ENCODE measurements around the gene PCSK4. TPM values are rescaled to one million over a fixed set of nuclear protein-coding genes. Genes with fewer than 3 reads are reported as not detected.

Gene PCSK4
- total RNA-seq, 5 donors from 2014 or later (not counting 1 experiment from before 2014, with no cell fraction given): 5.2 to 9.8 (median 5.6) TPM

DNA sequence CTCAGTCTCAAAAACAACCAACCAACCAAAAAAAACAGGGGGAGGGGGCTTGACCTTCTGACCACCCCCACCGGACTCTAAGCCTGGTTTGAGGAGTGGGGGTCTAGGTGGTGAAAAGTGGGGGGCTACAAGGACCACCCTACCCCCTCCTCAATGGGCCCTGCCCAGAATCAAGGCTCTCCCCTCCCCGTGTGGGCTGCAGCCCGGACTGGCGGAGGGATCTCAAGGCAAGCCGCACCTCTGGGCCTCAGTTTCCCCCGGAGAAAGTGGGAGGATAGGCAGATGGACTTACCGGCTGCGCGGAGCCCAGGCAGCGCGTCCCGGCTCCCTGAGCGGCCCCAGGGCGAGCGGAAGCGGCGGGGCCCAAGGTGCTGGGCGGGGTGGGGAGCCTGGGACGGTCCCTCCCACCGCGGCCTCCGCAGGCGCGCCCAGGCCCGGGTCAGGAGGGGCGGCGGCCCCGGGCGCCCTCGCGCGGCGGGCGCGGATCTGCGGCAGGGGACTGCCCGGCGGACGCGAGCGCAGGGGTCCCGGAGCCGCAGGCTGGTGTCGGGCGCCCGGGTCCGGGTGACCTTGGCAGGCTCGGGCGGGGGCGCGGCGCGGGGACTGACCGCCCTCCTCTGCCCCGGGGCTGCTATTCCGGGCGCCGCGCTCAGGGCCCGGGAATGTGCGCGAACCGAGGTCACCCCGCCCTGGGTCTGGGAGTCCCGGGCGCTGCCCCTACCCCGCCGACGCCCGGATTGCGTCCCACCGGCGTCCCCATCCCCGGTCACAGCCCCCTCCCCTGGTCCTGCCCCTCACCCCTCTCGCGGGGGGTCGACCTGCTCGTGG is 22.7 kb upstream of the PCSK4 start, which contains the start of gene ADAMTSL5:
Gene ADAMTSL5, minus strand, starts transcription at position 349 of the 828 bp plus-strand sequence. CDS start 2,076 bp downstream, outside the sequence.
- ATAC-seq (replicated peaks in 1 of 4): peak; percentile 69 to 85 (median 82)
- peak within 1 kb of the TSS; percentile 43 to 44 for H3K27ac Mint-ChIP-seq
- peak in 28 of 35 experiments; percentile 23 to 76 (median 44) for DNase-seq
- 3% methylated on average over 75 of the region's 78 CpGs for WGBS (ENCODE audit: insufficient coverage)
- peaks cover 0 to 4% of the 10 kb centered on the region in 2 donors for H3K27me3 Mint-ChIP-seq
- H3K4me1 ChIP-seq (ENCODE audit: control insufficient read depth in 1 of 2, extremely low read depth in 1 of 2, insufficient read depth in 2 of 2, low read length in 2 of 2): peaks cover 0 to 38% of the 10 kb centered on the region in 2 experiments
- H3K4me1 Mint-ChIP-seq: peaks cover 6 to 22% (median 13%) of the 10 kb centered on the region in 3 donors
- H3K9me3 Mint-ChIP-seq: no peaks in the 10 kb centered on the region
- CTCF ChIA-PET: no interaction called here
- H3K9me3 ChIP-seq: no peaks in the 10 kb centered on the region
- peak within 1 kb of the TSS; percentile 68 to 72 (median 68) for H3K4me3 Mint-ChIP-seq
- no peaks in the 10 kb centered on the region for H3K36me3 Mint-ChIP-seq
- peaks cover 0 to 62% of the 10 kb centered on the region in 2 experiments for H3K27me3 ChIP-seq (replicated peaks in 1 of 2; ENCODE audit: control insufficient read depth in 2 of 2, extremely low read depth in 1 of 2, insufficient read depth in 2 of 2, low read length in 1 of 2)
- POLR2A ChIA-PET: no interaction called here
- H3K4me3 ChIP-seq (ENCODE audit: control insufficient read depth in 1 of 2, extremely low read depth in 1 of 2, low read length in 1 of 2): peak within 1 kb of the TSS; percentile 25 to 44
- H3K27ac ChIP-seq (ENCODE audit: low read length): no peak within 1 kb of the TSS
- no peaks in the 10 kb centered on the region for H3K36me3 ChIP-seq (ENCODE audit: control insufficient read depth in 2 of 2, extremely low read depth in 1 of 2, insufficient read depth in 1 of 2, low read length in 1 of 2)

DNA sequence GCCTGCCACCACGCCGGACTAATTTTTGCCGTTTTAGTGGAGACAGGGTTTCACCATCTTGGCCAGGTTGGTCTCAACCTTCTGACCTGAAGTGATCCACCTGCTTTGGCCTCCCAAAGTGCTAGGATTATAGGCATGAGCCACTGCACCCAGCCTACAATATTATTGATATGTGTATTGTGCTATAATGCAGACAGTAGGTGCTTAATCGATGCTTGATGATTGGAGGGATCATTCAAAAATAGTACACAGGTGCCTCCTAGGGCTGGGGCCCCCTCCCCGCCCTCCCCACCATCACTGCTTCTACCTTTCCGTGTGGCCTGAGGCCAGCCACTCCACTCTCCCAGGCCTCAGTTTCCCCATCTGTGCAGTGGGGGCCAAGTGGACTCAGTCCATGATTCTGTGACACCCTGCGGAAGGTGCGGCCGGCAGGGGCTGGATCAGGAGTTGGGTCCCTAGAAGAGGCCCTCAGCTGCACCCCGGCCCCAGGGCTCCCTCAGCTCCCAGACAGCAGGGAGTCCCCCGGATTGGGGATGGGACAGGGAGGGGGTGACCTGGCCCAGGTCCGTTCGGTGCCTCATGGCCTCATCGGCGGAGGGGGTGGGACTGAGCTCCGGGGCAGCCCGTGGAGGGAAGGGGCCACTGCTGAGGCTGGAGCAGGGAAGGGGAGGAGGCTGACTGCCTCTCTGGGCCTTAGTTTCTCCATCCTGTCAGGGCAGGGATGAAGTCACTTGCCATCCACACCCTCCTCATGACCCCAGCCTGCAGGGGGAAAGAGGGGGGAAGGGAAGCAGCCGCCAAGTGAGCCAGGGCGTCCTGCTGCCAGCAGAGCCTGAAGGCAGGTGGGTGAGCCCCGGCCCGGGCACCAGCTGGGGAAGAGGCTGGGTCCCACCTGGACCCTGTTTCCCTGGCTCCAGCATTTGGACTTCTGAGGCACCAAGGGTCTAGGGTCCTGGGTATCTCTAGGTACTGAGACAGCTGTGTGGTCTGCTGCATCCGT is 21.5 kb upstream of the PCSK4 start:
- H3K4me1 Mint-ChIP-seq: peaks cover 13 to 26% (median 18%) of the 10 kb centered on the region in 3 donors
- H3K9me3 Mint-ChIP-seq: no peaks in the 10 kb centered on the region
- H3K27ac Mint-ChIP-seq: peak overlapping the region; percentile 39 to 43
- Histone ChIP-seq H3K27me3 (replicated peaks in 1 of 2; ENCODE audit: control insufficient read depth in 2 of 2, extremely low read depth in 1 of 2, insufficient read depth in 2 of 2, low read length in 1 of 2) (peaks cover 0 to 71% of the 10 kb centered on the region in 2 experiments), H3K4me1 (ENCODE audit: control insufficient read depth in 1 of 2, extremely low read depth in 1 of 2, insufficient read depth in 2 of 2, low read length in 2 of 2) (peaks cover 0 to 49% of the 10 kb centered on the region in 2 experiments), H3K4me3 (ENCODE audit: control insufficient read depth in 1 of 2, extremely low read depth in 1 of 2, low read length in 1 of 2) (no peak overlapping the region), H3K36me3 (ENCODE audit: control insufficient read depth in 2 of 2, extremely low read depth in 1 of 2, insufficient read depth in 1 of 2, low read length in 1 of 2) (no peaks in the 10 kb centered on the region), H3K9me3 (no peaks in the 10 kb centered on the region), H3K27ac (ENCODE audit: low read length) (no peak overlapping the region)
- H3K27me3 Mint-ChIP-seq: peaks cover 0 to 4% of the 10 kb centered on the region in 2 donors
- peak overlapping the region; percentile 68 to 72 (median 68) for H3K4me3 Mint-ChIP-seq
- ChIA-PET CTCF (no interaction called here), POLR2A (no interaction called here)
- WGBS (ENCODE audit: insufficient coverage): 60% methylated on average over 16 of the region's 22 CpGs
- no peak for DNase-seq
- no peak for ATAC-seq (replicated peaks in 1 of 4)
- H3K36me3 Mint-ChIP-seq: no peaks in the 10 kb centered on the region

DNA sequence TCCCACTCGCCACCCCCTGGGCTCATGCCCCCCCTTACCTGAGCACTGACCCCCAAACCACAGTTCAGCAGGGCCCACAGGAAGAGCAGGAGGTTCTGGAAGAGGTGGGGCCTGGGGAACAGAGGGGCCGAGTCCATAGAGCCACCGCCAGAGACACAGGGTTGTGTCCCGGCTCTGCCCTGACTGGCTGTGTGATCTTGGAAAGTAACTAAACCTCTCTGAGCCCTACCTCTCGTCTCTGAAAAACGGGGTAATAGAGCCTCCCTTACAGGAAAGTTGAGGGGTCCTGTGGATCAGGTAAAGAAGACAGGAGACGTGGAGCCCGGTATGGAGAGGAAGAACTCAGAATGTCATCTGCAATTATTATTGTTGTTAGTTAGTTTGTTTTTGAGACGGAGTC is 20.7 kb upstream of the PCSK4 start:
- H3K4me1 ChIP-seq (ENCODE audit: control insufficient read depth in 1 of 2, extremely low read depth in 1 of 2, insufficient read depth in 2 of 2, low read length in 2 of 2): peaks cover 0 to 50% of the 10 kb centered on the region in 2 experiments
- H3K36me3 ChIP-seq (ENCODE audit: control insufficient read depth in 2 of 2, extremely low read depth in 1 of 2, insufficient read depth in 1 of 2, low read length in 1 of 2): no peaks in the 10 kb centered on the region
- no peak overlapping the region for H3K27ac ChIP-seq (ENCODE audit: low read length)
- Mint-ChIP-seq H3K4me3 (peak overlapping the region in 1 of 3 donors; percentile 72), H3K27me3 (peaks cover 0 to 4% of the 10 kb centered on the region in 2 donors), H3K9me3 (no peaks in the 10 kb centered on the region), H3K27ac (peak overlapping the region; percentile 27 to 39), H3K36me3 (no peaks in the 10 kb centered on the region), H3K4me1 (peaks cover 15 to 29% (median 18%) of the 10 kb centered on the region in 3 donors)
- no peaks in the 10 kb centered on the region for H3K9me3 ChIP-seq
- ATAC-seq (replicated peaks in 1 of 4) (no peak), DNase-seq (no peak)
- ChIA-PET POLR2A (no interaction called here), CTCF (no interaction called here)
- H3K27me3 ChIP-seq (replicated peaks in 1 of 2; ENCODE audit: control insufficient read depth in 2 of 2, extremely low read depth in 1 of 2, insufficient read depth in 2 of 2, low read length in 1 of 2): peaks cover 0 to 77% of the 10 kb centered on the region in 2 experiments
- no peak overlapping the region for H3K4me3 ChIP-seq (ENCODE audit: control insufficient read depth in 1 of 2, extremely low read depth in 1 of 2, low read length in 1 of 2)
- 65% methylated on average over 2 of the region's 9 CpGs for WGBS (ENCODE audit: insufficient coverage)

DNA sequence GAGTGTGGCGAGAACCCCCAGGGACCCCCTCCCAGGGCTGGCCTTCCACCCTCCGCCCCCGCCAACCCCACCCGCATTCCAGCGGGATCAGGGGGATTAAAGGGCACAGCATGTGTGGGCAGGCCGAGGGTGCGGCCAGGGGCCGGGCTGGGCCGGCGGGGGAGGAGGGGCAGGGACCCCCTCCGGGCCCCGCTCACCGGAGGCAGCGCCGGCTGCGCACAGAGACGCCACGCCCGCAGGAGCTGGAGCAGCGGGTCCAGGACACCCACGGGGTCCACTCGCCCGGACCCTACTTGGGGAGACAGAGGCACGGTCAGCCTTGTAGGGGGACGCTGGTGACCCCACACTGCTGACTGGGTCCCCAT is 20.3 kb upstream of the PCSK4 start:
- Mint-ChIP-seq H3K4me3 (peak overlapping the region in 1 of 3 donors; percentile 72), H3K27me3 (peaks cover 0 to 4% of the 10 kb centered on the region in 2 donors), H3K27ac (no peak overlapping the region), H3K4me1 (peaks cover 15 to 30% (median 18%) of the 10 kb centered on the region in 3 donors), H3K9me3 (no peaks in the 10 kb centered on the region), H3K36me3 (no peaks in the 10 kb centered on the region)
- POLR2A ChIA-PET: no interaction called here
- Histone ChIP-seq H3K4me3 (ENCODE audit: control insufficient read depth in 1 of 2, extremely low read depth in 1 of 2, low read length in 1 of 2) (no peak overlapping the region), H3K27me3 (replicated peaks in 1 of 2; ENCODE audit: control insufficient read depth in 2 of 2, extremely low read depth in 1 of 2, insufficient read depth in 2 of 2, low read length in 1 of 2) (peaks cover 0 to 79% of the 10 kb centered on the region in 2 experiments), H3K36me3 (ENCODE audit: control insufficient read depth in 2 of 2, extremely low read depth in 1 of 2, insufficient read depth in 1 of 2, low read length in 1 of 2) (no peaks in the 10 kb centered on the region), H3K9me3 (no peaks in the 10 kb centered on the region), H3K27ac (ENCODE audit: low read length) (no peak overlapping the region), H3K4me1 (ENCODE audit: control insufficient read depth in 1 of 2, extremely low read depth in 1 of 2, insufficient read depth in 2 of 2, low read length in 2 of 2) (peaks cover 0 to 50% of the 10 kb centered on the region in 2 experiments)
- 48% methylated on average over 18 of the region's 25 CpGs for WGBS (ENCODE audit: insufficient coverage)
- no peak for DNase-seq
- no peak for ATAC-seq (replicated peaks in 1 of 4)
- CTCF ChIA-PET: no interaction called here

DNA sequence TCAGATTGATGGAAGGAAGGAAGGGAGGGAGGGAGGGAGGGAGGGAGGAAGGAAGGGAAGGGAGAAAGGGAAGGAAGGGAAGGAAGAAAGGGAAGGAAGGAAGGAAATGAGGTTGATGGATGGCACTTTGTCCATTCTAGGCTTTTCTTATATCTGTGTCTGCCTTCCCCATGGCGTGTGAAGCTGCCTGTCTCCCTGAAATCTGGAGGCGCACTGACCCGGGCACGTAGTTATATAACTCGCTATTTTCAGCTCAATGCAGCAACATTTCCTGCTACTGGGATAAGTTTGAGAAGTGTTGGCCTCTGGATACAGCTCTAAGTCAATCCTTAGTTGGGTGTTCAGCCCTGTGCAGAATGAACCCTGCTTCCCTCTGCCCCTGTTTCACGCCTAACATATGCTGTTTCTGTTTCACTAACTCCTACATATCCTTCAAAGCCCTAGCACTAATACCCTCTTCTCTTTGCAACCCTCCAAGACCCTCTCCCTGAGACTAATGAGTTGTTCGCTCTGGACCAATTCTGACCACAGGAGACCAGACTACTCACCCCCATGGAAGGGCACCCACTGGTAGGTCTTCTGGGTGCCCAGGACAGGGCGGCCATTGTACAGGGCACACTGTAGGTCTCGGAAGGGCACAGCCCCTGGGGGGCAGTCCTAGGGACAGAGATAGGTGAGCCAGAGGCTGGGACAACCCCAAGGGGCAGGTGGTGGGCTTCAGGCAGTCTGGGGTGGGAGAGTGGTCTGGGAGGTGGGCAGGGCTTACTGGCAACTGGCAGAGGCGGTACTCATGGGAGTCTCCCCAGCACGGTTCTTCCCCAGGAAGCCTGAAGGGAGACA is 19.7 kb upstream of the PCSK4 start:
- no peaks in the 10 kb centered on the region for H3K9me3 Mint-ChIP-seq
- peaks cover 15 to 31% (median 18%) of the 10 kb centered on the region in 3 donors for H3K4me1 Mint-ChIP-seq
- H3K4me3 Mint-ChIP-seq: peak overlapping the region in 1 of 3 donors; percentile 24
- no peaks in the 10 kb centered on the region for H3K36me3 Mint-ChIP-seq
- H3K27ac ChIP-seq (ENCODE audit: low read length): no peak overlapping the region
- peaks cover 0 to 78% of the 10 kb centered on the region in 2 experiments for H3K27me3 ChIP-seq (replicated peaks in 1 of 2; ENCODE audit: control insufficient read depth in 2 of 2, extremely low read depth in 1 of 2, insufficient read depth in 2 of 2, low read length in 1 of 2)
- no peaks in the 10 kb centered on the region for H3K36me3 ChIP-seq (ENCODE audit: control insufficient read depth in 2 of 2, extremely low read depth in 1 of 2, insufficient read depth in 1 of 2, low read length in 1 of 2)
- ChIA-PET CTCF (no interaction called here), POLR2A (interaction anchor here in 1 of 2 donors (0.6 kb wide), 1 partner anchor 333 kb away, joined by 6 read pairs; no protein-coding TSS in a partner anchor)
- ATAC-seq (replicated peaks in 1 of 4): no peak
- WGBS (ENCODE audit: insufficient coverage): 67% methylated on average over 6 of the region's 11 CpGs
- no peak for DNase-seq
- H3K4me1 ChIP-seq (ENCODE audit: control insufficient read depth in 1 of 2, extremely low read depth in 1 of 2, insufficient read depth in 2 of 2, low read length in 2 of 2): peaks cover 0 to 50% of the 10 kb centered on the region in 2 experiments
- peak overlapping the region; percentile 11 to 31 for H3K27ac Mint-ChIP-seq
- no peaks in the 10 kb centered on the region for H3K9me3 ChIP-seq
- H3K27me3 Mint-ChIP-seq: peaks cover 0 to 4% of the 10 kb centered on the region in 2 donors
- no peak overlapping the region for H3K4me3 ChIP-seq (ENCODE audit: control insufficient read depth in 1 of 2, extremely low read depth in 1 of 2, low read length in 1 of 2)
